ENCODE data around the gene ZAR1.
A peak's percentile ranks its signal among the peaks of the same experiment; 100 is the strongest.
"Not testable (repeated sequence)": the region's sequence is repeated elsewhere in the genome, so short reads cannot be mapped to it uniquely, and the experiment has no call there.

Gene ZAR1

GRCh38 chr4:48490012-48490679 is at the start of gene ZAR1:
ZAR1 (plus strand) TSS chr4:48490252; CDS start chr4:48490292, 40 bp downstream.
- DNase-seq: peak; percentile 4

- DNase-seq: not testable (repeated sequence)
These were observed 49.1 kb upstream of the ZAR1 start for GRCh38 chr4:48440914-48441313.

- DNase-seq: no peak
These were observed 44.3 kb upstream of the ZAR1 start for GRCh38 chr4:48445704-48446103.

GRCh38 chr4:48446642-48447041 is 43.4 kb upstream of the ZAR1 start:
- DNase-seq: no peak

- no peak for DNase-seq
These were observed 40.9 kb upstream of the ZAR1 start for GRCh38 chr4:48449151-48449550.

GRCh38 chr4:48450740-48451139 is 39.3 kb upstream of the ZAR1 start:
- no peak for DNase-seq

GRCh38 chr4:48451656-48452055 is 38.4 kb upstream of the ZAR1 start:
- DNase-seq: not testable (repeated sequence)

GRCh38 chr4:48454591-48454990 is 35.5 kb upstream of the ZAR1 start:
- DNase-seq: no peak

GRCh38 chr4:48461000-48461399 is 29.1 kb upstream of the ZAR1 start:
- no peak for DNase-seq

- no peak for DNase-seq
These were observed 27.7 kb upstream of the ZAR1 start for GRCh38 chr4:48462363-48462762.

GRCh38 chr4:48467442-48467841 is 22.6 kb upstream of the ZAR1 start:
- DNase-seq: no peak

- DNase-seq: no peak
These were observed 22.2 kb upstream of the ZAR1 start for GRCh38 chr4:48467891-48468290.

- DNase-seq: no peak
These were observed 19.9 kb upstream of the ZAR1 start for GRCh38 chr4:48470137-48470536.

GRCh38 chr4:48470570-48470969 is 19.5 kb upstream of the ZAR1 start:
- DNase-seq: no peak

- DNase-seq: no peak
These were observed 17.3 kb upstream of the ZAR1 start for GRCh38 chr4:48472794-48473193.

GRCh38 chr4:48475770-48476169 is 14.3 kb upstream of the ZAR1 start:
- no peak for DNase-seq

GRCh38 chr4:48478273-48478672 is 11.8 kb upstream of the ZAR1 start:
- DNase-seq: no peak

GRCh38 chr4:48481581-48481980 is 8.5 kb upstream of the ZAR1 start:
- no peak for DNase-seq

- DNase-seq: peak; percentile 15
These were observed 6.9 kb upstream of the ZAR1 start, which contains the start of gene SLC10A4 for GRCh38 chr4:48483006-48483776. SLC10A4 (plus strand) TSS chr4:48483343; CDS start chr4:48483562, 219 bp downstream.

GRCh38 chr4:48483777-48484493 is 6.1 kb upstream of the ZAR1 start:
- DNase-seq: peak; percentile 4

- DNase-seq: no peak
These were observed 5.4 kb upstream of the ZAR1 start for GRCh38 chr4:48484494-48485168.

GRCh38 chr4:48489683-48490011 is 405 bp upstream of the ZAR1 start:
- DNase-seq: no peak

Measured in stimulated activated CD4-positive, alpha-beta T cell treated with anti-CD3 and anti-CD28 coated beads, Interleukin-4, amount 100 ng/mL, for 1 hour (primary cell).